ENCODE data around the gene EBF3. TPM values are rescaled to one million over a fixed set of nuclear protein-coding genes. Genes with fewer than 3 reads are reported as not detected.

The EBF3 gene
- total RNA-seq, 4 donors from 2014 or later = 1.5 to 4.1 (median 1.9) TPM; not detected in 1

DNA sequence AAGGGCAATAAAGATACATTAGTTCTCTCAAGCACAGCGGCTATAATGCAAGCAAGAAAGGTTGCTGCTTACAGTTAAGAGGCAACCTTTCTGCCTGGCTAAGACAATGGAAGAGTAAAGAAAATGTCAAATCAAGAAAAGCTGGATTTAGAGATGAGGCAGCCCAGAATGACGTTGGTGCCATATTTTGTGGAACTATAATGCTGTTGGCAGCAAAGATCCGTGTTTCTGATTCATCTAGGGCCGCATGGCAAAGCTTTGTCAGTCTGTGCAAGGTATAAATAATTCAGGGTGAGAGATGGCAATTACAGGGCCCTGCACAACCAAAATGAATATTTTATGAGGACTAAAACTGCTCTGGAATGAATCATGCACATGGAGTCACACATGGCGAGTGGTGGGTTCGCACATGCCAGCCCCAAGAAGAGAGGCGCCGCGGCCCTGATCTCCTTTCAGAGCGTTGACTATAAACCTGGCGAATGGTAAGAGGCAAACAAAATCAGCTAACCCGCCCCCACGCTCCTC lies 76.6 kb downstream of the EBF3 start:
- no peaks in the 10 kb centered on the region for H3K9me3 ChIP-seq
- no peaks in the 10 kb centered on the region for H3K4me1 ChIP-seq
- no peak overlapping the region for H3K4me3 ChIP-seq
- H3K36me3 ChIP-seq = no peaks in the 10 kb centered on the region
- TF ChIP-seq POLR2A (IDR thresholded peaks at IDR 0.05) = no peak
- TF ChIP-seq, protein P1, sequence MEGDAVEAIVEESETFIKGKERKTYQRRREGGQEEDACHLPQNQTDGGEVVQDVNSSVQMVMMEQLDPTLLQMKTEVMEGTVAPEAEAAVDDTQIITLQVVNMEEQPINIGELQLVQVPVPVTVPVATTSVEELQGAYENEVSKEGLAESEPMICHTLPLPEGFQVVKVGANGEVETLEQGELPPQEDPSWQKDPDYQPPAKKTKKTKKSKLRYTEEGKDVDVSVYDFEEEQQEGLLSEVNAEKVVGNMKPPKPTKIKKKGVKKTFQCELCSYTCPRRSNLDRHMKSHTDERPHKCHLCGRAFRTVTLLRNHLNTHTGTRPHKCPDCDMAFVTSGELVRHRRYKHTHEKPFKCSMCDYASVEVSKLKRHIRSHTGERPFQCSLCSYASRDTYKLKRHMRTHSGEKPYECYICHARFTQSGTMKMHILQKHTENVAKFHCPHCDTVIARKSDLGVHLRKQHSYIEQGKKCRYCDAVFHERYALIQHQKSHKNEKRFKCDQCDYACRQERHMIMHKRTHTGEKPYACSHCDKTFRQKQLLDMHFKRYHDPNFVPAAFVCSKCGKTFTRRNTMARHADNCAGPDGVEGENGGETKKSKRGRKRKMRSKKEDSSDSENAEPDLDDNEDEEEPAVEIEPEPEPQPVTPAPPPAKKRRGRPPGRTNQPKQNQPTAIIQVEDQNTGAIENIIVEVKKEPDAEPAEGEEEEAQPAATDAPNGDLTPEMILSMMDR (IDR thresholded peaks at IDR 0.05) = no peak
- DNase-seq = no peak
- H3K27me3 ChIP-seq = no peaks in the 10 kb centered on the region
- H3K27ac ChIP-seq = no peak overlapping the region

DNA sequence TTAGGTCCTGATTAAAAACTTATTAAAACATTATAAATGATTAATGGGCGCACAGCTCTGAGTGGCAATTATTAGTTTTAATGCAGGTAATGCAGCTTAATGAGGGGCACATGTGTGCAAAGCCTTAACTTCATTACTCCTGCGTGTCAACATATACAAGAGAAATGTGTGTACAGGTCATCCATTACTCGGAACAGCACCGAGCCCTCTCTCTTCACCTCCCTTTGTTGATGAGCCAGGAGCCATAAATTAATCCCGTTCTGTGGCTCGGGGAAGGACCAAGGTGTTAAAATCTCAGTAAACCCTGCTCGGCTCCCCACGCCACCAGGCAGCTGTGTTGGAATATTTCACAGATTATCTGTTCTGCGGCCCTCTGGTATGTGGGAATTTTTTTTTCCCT lies 77.8 kb downstream of the EBF3 start:
- Histone ChIP-seq H3K4me1 (no peaks in the 10 kb centered on the region), H3K9me3 (no peaks in the 10 kb centered on the region), H3K27ac (no peak overlapping the region), H3K4me3 (no peak overlapping the region), H3K36me3 (no peaks in the 10 kb centered on the region), H3K27me3 (no peaks in the 10 kb centered on the region)
- DNase-seq = no peak
- TF ChIP-seq, protein P1 (IDR thresholded peaks at IDR 0.05) = no peak
- no peak for TF ChIP-seq POLR2A (IDR thresholded peaks at IDR 0.05)

DNA sequence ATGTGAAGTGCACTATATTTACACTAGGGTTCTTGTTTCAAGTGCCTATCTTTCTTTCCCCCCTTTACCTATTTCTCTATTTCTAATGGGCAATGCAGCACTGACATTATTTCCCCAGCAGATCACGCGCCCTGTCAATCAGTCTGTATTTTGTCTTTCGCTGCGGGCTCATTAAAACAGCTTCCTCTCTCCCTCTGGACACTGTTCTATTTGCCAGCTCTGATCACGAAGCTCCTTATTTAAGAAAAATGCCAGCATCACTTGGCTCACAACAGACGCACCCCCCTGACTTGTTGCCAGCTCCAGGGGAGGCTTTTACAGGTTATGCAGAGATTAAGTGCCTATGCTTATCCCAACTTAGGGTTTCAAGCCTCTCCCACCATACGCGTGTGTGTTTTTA lies 78.5 kb downstream of the EBF3 start:
- H3K4me3 ChIP-seq = no peak overlapping the region
- no peaks in the 10 kb centered on the region for H3K36me3 ChIP-seq
- H3K27ac ChIP-seq = no peak overlapping the region
- no peaks in the 10 kb centered on the region for H3K9me3 ChIP-seq
- TF ChIP-seq POLR2A (IDR thresholded peaks at IDR 0.05) = no peak
- TF ChIP-seq, protein P1 (IDR thresholded peaks at IDR 0.05) = no peak
- H3K4me1 ChIP-seq = no peaks in the 10 kb centered on the region
- H3K27me3 ChIP-seq = no peaks in the 10 kb centered on the region
- no peak for DNase-seq

DNA sequence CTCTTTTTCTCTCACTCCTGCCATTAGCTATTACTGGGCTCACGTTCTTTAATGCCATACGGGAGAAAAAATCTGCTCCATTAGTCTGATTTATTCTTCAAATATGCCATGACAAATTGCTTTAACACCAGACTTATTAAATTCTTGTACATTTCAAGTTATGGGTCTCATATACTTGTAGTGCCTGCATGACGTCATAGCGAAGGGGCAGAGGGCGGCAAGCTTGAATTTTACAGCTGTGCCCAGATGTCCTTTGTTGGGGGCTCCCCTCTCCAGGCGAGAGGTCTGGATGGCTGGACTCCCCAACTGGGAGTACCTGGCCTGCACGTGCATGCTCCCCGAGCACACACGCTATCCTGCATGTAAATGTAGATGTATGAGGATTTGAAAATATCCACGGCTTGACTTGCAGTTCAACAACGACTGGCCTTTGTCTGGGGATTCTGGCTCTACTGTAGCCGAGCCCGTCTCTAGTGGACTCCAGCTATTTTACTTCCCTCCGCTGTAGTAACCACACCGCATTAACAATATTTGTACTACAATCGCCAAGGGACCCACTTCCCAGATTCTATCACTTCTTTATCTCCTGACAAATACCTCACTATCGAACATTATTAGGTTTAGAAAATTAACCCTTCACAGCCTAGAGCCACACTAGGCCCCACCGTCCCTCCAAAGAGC lies 79.5 kb downstream of the EBF3 start:
- DNase-seq = no peak
- H3K9me3 ChIP-seq = no peaks in the 10 kb centered on the region
- H3K4me1 ChIP-seq = no peaks in the 10 kb centered on the region
- H3K36me3 ChIP-seq = no peaks in the 10 kb centered on the region
- no peak for TF ChIP-seq POLR2A (IDR thresholded peaks at IDR 0.05)
- TF ChIP-seq, protein P1 (IDR thresholded peaks at IDR 0.05) = no peak
- no peaks in the 10 kb centered on the region for H3K27me3 ChIP-seq
- H3K27ac ChIP-seq = no peak overlapping the region
- H3K4me3 ChIP-seq = no peak overlapping the region

DNA sequence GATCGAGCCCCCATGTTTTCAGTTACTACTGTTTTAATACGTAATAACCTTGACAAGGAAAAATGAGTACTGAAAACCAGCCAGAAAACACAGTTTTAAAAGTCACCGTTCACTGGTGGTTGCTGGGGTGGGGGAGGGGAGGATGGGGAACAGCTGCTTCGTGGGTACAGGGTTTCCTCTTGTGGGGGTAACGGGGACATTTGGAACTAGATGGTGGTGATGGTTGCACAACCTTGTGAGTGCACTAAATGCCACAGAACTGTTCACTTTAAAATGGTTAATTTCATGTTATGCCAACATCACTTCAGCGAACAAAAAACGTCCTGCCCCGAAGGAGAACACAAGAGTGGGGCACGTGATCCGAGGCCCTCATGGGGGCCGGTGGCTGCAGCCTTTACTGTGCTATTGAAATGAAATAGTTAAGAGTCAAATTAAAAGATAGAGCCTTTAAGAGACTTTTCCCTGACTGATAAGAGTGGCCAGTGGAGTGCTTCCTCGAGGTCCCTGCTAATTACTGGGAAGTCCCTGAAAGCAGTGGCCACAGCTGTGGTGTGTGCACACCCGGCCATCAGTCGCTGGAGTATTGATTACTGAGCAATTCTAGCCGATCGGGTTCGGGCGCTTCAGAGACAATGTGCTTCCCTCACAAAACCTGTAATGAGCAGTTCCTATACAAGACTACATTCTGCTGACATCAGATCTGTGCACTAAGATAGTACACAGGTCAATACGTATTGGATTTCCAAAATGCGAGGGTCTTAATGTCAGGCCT lies 80.3 kb downstream of the EBF3 start:
- Histone ChIP-seq H3K4me1 (no peaks in the 10 kb centered on the region), H3K9me3 (no peaks in the 10 kb centered on the region), H3K4me3 (no peak overlapping the region), H3K27me3 (no peaks in the 10 kb centered on the region), H3K36me3 (no peaks in the 10 kb centered on the region), H3K27ac (no peak overlapping the region)
- no peak for TF ChIP-seq POLR2A (IDR thresholded peaks at IDR 0.05)
- TF ChIP-seq, protein P1 (IDR thresholded peaks at IDR 0.05) = no peak
- no peak for DNase-seq

All from Peyer's patch (tissue), 4 donors.